ENCODE results near the gene ISX.

DNA sequence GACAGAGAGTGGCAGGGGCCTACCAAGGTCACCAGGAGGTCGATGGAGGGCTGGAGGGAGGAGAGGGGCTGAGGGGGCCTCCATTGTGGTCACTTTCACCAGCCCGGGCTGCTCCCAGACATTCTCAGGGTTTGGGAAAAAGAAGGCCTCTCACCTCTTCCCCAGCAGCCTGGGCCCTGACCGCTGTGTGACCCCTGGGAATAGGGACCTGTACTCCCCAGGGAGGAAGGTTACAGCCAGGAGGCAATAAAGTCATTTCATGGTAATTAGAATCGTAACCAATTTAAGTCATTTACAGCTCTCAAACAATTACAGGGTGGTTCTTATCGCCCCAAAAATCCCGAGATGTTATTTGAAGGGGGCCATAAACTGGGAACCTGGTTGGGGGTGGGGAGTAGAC lies 37.8 kb downstream of the ISX start:
- TF ChIP-seq ZNF232 (CRISPR knock-in tag; IDR thresholded peaks at IDR 0.05) (no peak), NR3C1 (CRISPR knock-in tag; conservative IDR thresholded peaks at IDR 0.05; ENCODE audit: low read depth) (no peak), SP1 (CRISPR knock-in tag; conservative IDR thresholded peaks at IDR 0.05) (no peak), CTCF (IDR thresholded peaks at IDR 0.05) (no peak), GABPB1 (CRISPR knock-in tag; IDR thresholded peaks at IDR 0.05) (no peak), NR1H2 (CRISPR knock-in tag; IDR thresholded peaks at IDR 0.05) (no peak), KAT7 (CRISPR knock-in tag; IDR thresholded peaks at IDR 0.05; ENCODE audit: borderline replicate concordance) (no peak), RELA (CRISPR knock-in tag; IDR thresholded peaks at IDR 0.05; ENCODE audit: borderline replicate concordance) (no peak), CREB1 (CRISPR knock-in tag; IDR thresholded peaks at IDR 0.05) (no peak), ATF2 (CRISPR knock-in tag; IDR thresholded peaks at IDR 0.05; ENCODE audit: borderline replicate concordance, low read depth) (no peak), IRF2 (CRISPR knock-in tag; IDR thresholded peaks at IDR 0.05; ENCODE audit: borderline replicate concordance, low read depth) (no peak)
- TF ChIP-seq, protein P1, sequence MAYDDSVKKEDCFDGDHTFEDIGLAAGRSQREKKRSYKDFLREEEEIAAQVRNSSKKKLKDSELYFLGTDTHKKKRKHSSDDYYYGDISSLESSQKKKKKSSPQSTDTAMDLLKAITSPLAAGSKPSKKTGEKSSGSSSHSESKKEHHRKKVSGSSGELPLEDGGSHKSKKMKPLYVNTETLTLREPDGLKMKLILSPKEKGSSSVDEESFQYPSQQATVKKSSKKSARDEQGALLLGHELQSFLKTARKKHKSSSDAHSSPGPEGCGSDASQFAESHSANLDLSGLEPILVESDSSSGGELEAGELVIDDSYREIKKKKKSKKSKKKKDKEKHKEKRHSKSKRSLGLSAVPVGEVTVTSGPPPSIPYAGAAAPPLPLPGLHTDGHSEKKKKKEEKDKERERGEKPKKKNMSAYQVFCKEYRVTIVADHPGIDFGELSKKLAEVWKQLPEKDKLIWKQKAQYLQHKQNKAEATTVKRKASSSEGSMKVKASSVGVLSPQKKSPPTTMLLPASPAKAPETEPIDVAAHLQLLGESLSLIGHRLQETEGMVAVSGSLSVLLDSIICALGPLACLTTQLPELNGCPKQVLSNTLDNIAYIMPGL (CRISPR knock-in tag; IDR thresholded peaks at IDR 0.05): no peak

Measured in WTC11 (cell line).